SU-DHL-6 (cell line): ENCODE results near the gene ZNF276.

Experiments used
- CTCF ChIP-seq: fragments of 200-600 bp; sonication (generic); IDR thresholded peaks from one replicate; pipeline ENCODE4 v1.5.1; 2017; ENCODE audit warnings: antibody characterized with exemption, mild to moderate bottlenecking, low read length, moderate library complexity; ENCODE audit not compliant: insufficient read depth, poor library complexity, severe bottlenecking
- EZH2phosphoT487 ChIP-seq: fragments of 200-600 bp; sonication (generic), shearing (Covaris generic); conservative IDR thresholded peaks from 2 replicates; pipeline ENCODE4 v1.6.1; 2018; ENCODE audit warnings: mild to moderate bottlenecking, antibody characterized with exemption, low read length, moderate library complexity, mixed read lengths

- no peak for TF ChIP-seq CTCF
- TF ChIP-seq EZH2phosphoT487: no peak
Measured at GRCh38 chr16:89709716-89710432, 11.5 kb upstream of the ZNF276 start.
